HuH-7 (cell line): Measurements from ENCODE around the gene LRRC3.
A peak's percentile ranks its signal among the peaks of the same experiment; 100 is the strongest.
"Not testable (repeated sequence)": the region's sequence is repeated elsewhere in the genome, so short reads cannot be mapped to it uniquely, and the experiment has no call there.

Source experiments
- DNase-seq: peaks from one replicate; pipeline ENCODE4 v3.0.0; 2011; ENCODE audit warnings: low spot score

Gene LRRC3

DNA sequence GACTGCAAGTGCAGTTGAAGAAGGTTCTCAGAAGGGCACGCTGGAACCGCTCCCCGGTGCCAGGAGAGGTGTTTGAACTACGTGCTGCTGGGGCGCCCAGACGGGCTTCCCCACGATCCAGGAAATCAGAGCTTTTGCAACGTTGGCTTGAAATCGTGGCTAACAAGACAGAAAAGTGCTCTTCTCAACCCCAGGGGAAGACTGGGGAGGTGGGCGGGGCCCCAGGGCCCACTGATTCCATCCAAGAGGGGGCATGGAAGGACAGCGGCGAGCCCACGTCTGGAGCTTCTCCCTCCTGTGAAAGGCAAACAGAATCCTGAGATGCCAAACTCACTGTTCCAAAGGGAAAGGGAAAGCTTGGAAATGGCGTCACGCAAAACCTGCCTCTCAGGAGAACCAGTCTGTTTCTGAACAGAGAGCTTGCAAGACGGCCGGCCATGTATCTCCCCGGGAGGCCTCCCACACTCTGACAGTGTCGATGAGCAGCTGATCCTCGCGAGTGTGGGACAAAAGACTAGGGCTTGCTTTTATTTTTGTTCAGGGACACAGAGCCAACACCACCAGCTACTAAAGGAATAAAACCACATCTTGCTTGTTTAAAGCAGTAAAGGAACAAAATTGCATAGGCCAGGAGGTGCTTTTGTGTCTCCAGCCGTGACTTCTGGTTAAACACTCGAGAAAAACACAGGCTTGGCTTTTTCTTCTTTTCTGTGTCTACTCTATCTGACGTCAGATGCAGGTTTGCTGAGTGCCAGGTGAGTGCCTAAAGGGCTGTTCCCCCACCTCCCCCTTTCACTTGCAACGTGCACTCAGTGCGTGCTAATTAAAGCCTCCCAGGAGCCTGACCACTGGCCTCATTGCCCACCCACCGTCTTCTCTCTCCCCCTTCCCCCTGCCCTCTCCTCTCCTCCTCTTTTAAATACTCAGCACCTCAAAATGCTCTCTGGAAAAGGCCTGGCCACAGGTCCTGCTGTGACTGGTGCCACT, 41.5 kb downstream of the LRRC3 start:
- no peak for DNase-seq

DNA sequence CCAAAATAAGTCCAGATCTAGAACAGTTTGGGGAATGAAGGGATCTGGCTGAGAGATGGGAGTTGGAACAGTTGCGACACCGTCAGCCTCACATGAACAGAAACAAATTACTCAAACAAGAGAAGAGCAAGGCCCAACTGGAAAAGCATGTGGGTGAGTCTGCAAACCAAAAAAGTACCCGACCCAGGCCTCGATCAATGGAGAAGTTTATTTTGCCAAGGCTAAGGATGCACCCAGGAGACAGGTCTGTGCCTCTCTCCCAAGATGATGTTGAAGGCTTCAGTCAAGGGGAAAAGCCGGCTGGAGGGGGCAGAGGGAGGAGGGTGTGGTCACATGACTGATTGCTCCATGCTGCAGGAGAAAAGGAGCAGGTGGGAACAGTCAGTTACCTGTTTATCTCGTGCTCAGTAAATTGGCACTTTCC, 42.4 kb downstream of the LRRC3 start:
- no peak for DNase-seq

DNA sequence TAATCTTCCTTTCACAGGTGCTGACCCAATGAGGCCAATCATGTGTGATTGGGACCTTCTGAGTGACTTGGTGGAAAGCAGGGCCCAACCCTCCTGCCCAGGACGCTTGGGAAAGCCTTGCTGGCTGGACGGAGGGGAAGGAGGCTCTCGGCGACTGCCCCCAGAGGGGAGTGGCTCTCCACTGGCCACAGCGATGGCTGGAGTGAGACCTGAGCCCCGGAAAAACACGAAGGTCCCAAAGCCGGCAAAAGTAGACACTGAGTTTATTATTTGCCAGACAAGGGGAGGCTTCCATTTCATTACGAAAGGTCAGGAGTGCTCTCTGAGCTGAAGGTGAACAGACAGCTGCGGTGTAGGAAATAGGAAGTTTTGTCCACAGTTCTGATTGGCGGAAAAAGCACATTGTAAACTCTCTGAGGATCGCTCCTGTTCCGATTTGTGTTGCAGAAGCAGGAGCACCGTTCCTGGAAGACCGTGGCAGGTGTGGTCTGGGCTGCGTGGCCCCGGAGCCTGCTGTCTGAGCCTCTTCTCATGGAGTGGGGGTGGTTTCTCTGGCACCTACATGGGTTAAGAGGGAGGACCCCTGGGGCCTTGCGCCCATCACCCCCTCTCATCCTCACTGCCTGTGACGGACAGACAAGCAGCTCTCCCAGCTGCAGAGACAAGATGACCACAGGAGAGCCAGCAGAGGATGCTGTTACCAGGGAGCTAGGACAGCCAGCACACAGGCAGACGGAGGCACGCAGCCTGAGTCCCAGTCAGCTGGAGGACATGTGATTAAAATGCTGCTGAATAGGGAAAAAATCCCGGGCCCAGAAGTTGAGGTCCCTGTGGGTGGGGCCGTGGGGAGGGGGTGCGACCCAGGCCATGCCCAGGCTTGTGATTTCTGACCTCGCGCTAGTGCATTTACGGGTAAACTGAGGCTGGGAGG, 43.2 kb downstream of the LRRC3 start:
- DNase-seq = no peak

DNA sequence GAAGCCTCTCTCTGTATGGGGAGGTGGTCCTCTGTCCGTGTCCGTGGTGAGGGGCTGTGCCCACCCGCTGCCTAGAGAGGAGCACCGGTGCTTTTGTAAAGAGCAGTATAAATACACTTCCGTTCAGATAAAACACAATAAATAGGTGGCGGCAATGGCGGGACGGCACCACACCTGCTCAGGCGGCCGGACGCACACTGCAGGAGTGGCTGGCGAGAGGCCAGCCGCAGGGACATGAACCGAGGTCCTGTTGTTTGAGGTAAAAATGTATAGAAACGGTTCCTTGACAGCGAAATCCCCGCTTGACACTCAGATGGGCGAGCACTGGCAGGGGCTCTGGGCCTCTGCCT, 43.9 kb downstream of the LRRC3 start:
- no peak for DNase-seq

DNA sequence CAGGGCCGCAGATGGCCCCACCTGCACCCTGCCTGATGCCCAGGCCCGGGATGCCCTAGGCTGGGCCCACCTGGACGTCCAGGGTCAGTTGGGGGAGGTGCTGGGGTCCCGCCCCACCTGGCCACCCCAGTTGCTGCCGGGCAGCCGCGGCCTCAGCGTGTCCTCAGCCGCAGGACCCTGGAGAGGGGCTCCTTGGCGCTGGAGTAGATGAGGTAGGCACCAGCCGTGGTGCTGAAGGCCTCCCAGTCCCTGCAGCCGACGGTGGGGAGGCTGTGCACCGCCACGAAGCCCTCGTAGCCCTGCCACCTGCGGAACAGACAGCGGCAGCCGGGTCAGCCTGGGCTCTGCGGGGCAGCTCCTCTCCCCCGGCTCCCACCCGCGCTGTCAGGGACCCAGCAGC, 44.3 kb downstream of the LRRC3 start:
- DNase-seq = no peak

DNA sequence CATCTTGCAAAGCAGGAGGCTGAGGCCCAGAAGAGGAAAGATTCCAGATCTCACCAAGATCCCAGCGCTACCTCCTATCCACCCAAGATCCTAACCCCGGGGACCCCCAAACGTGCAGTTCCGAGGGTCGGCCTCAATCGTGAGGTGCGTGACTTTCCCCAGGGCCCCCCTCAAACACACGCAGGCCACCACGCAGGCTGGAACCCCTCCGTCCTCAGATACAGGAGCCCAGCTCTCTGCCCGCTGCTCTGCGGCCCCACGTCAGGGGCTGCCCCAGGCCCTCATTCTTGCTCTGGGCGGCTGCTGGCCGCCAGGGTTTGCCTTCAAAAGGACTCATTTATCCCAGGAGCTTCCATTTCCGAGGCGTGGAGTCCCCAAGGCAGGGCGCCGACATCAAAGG, 44.8 kb downstream of the LRRC3 start:
- no peak for DNase-seq

DNA sequence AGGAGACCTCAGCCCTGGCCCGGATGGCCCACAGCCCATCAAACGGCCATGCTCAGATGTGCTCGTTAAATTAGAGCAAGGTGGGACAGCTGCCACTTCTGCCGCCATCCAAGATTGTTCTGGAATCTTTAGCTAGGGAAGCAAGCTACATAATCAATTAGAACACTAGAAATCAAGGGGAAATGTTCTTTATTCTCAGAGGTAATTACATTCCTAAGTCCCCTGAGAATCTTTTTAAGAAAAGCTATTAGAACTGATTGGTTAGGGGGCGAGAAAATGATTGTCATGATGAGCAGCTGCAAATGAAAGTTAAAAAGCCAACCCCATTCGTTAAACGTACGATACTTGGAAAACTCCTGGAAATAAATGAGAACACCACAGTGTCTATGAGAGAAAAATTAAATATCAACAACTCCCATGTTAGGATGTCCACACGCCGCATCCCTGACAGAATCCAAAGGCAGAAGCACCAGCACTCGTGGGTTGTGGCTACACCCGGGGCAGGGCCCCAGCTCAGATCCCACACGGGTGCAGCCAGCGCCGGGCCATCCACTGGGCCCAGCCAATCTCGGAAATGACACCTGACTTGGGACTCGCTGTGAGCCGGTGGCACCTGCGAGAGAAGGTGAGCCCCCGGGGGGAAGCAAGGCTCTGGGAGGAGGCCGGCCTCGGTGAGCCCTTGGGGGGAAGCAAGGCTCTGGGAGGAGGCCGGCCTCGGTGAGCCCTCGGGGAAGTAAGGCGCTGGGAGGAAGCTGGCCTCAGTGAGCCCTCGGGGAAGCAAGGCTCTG, 47.1 kb downstream of the LRRC3 start:
- DNase-seq = no peak

DNA sequence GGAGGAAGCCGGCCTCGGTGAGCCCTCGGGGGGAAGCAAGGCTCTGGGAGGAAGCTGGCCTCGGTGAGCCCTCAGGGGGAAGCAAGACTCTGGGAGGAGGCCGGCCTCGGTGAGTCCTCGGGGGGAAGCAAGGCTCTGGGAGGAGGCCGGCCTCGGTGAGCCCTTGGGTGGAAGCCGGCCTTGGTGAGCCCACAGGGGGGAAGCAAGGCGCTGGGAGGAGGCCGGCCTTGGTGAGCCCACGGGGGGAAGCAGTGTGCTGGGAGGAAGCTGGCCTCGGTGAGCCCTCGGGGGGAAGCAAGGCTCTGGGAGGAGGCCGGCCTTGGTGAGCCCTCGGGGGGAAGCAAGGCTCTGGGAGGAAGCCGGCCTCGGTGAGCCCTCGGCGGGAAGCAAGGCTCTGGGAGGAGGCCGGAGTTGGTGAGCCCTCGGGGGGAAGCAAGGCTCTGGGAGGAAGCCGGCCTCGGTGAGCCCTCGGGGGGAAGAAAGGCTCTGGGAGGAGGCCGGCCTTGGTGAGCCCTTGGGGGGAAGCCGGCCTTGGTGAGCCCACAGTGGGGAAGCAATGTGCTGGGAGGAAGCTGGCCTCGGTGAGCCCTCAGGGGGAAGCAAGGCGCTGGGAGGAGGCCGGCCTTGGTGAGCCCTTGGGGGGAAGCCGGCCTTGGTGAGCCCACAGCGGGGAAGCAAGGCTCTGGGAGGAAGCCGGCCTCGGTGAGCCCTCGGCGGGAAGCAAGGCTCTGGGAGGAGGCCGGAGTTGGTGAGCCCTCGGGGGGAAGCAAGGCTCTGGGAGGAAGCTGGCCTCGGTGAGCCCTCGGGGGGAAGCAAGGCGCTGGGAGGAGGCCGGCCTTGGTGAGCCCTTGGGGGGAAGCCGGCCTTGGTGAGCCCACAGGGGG, 47.9 kb downstream of the LRRC3 start:
- DNase-seq = not testable (repeated sequence)

DNA sequence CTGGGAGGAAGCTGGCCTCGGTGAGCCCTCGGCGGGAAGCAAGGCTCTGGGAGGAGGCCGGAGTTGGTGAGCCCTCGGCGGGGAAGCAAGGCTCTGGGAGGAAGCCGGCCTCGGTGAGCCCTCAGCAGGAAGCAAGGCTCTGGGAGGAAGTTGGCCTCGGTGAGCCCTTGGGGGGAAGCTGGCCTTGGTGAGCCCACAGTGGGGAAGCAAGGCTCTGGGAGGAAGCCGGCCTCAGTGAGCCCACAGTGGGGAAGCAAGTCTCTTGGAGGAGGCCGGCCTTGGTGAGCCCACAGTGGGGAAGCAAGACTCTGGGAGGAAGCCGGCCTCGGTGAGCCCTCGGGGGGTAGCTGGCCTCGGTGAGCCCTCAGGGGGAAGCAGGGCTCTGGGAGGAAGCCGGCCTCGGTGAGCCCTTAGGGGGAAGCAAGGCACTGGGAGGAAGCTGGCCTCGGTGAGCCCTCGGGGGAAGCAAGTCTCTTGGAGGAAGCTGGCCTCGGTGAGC, 48.6 kb downstream of the LRRC3 start:
- no peak for DNase-seq

DNA sequence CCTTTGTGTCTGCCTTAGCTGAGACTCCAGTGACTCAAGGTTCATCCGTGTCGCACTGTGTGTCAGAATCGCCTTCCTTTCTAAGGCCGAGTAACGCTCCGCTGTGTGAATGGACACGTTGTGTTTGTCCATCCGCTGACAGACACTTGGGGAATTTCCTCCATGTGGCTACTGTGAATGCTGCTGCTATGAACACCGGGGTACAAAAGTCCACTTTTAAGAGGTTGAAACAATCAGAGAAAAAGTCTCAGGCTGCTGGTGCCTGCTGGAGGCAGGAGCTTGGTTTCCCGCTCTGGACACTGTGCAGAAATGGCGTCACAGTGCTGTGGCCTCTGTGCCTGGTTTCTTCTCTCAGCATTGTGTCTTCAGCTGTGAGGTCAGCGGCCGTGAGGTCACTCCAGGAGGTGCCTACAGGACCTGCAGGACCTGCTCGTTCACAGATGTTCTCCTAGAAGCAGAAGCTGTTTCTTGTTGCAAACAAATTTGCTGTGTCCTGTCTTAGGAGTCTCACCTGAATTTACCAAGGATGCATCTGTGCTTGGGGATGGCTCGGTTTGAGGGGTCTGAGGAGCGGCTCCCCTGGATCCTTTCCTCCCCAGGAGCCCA, 50.5 kb downstream of the LRRC3 start:
- DNase-seq = peak; percentile 62

DNA sequence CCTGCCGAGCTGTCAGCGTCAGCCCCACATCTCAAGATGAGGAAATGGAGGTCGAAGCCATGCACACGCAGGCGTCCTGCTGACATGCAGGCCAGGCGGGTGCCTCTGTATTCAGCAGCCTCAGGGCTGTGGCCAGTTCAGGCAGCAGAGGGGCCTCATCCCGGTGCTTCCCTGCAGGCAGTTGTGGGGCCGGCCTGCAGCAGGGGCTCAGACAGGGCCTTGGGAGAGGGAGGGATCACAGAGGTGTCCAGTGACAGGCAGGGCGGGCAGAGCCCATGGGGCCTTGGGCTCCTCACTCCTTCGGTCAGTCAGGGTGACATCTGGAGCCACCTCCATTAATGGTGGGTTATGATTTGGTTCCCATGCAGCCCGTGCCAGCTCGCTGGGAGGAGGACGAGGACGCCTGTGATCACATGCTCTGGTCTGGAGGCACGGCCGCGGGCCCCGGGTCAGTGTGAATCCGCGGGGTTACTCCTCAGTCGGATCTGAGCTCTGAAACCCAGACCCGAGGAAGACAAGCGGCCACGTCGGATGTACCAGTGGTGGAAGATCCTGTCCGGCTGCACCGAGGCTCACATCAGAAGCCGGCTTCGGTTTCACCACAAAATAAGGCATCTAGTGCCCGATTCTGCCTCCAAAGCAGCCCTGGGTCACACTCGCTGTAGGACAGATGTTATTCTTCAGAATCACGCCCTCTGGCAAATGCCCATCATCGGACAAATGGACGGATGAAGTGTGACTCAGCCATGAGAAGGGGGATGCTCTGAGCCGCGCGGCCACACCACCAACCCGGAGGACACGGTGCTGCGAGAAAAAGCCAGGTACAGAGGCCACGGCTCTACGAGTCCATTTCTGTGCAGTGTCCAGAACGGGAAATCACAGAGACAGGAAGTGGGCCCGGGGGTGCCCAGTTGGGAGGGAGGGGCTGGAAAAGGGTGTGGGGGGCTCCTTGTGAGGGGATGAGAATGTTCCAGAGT, 51.3 kb downstream of the LRRC3 start:
- no peak for DNase-seq

DNA sequence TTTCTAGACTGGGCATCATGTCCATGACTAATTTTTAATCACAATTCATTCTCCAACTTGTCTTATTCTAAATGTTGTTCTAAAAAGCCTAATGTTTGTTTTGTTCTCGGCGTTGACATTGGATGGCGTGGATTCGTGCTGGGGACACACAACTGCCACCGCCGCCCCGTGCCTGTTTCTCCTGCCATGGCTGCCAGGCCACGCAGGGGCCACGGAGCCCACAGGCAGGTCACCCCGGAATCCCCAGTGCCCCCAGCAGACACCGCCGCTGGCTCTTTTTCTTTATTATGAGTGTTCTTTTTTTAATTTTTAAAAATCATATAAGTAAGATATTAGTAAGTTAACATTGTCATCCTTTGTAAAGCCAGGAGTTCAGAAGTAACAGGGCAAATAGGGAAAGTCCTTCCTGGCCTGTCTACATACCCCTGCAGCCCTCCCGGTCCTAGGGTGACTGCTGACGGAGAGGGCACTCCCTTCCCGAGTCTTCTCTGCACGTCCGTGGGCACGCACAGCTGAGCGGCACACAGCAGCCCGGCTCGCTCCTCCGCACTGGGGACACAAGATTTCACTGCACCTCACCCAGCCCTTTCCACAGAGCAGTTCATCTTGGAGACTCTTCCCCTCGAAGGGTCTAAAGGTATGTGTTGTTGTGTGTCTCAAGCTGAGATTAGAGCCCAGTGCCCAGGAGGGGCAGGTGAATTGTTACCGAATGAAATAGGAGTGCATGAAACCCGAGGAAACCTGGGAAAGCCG, 52.5 kb downstream of the LRRC3 start:
- DNase-seq = no peak

DNA sequence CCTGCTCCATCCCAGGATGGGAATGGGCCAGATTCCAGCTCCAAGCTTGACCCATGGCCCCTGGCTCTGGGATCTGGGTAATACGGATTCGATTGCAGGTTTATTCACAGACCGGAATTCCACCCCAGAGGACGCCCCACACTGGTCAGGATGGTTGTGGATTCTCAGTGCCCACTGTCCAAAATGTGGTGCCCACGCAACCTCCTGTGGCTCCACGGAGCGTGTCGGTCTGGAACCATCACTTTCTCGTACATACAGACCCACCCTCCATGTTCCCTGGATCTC, 53.1 kb downstream of the LRRC3 start:
- no peak for DNase-seq

DNA sequence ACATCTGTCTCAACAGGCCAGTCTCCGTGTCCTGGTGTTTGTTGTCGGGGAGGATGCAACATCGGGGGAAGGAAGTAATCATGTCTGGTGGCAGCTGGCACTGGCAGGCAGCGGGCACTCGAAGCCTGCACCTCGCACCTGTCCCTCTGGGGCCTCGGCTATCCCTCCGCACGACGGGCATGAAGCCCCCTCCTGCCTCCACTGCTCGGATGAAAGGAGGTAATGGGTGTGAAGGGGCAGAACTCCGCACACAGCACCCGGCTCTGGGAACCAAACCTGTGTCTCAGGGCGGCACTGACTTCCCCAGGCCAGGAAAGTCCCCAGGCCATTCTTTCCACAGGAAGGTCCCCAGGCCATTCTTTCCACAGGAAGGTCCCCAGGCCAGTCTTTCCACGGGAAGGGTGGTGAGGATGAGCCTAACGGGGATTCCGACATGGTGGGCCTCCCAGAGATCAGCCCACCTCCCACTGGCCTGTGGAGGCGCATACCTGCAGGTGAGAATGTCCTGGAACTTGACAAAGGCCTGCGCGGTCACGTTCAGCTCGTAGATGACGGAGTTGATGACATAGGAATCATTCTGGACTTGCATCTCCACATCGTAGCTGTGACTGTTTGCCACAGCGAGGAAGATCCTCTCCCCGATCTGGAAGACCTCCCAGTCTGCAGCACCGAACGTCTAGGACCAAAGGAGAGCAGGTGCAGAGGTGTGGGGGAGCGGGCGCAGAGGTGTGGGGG, 53.6 kb downstream of the LRRC3 start:
- no peak for DNase-seq

DNA sequence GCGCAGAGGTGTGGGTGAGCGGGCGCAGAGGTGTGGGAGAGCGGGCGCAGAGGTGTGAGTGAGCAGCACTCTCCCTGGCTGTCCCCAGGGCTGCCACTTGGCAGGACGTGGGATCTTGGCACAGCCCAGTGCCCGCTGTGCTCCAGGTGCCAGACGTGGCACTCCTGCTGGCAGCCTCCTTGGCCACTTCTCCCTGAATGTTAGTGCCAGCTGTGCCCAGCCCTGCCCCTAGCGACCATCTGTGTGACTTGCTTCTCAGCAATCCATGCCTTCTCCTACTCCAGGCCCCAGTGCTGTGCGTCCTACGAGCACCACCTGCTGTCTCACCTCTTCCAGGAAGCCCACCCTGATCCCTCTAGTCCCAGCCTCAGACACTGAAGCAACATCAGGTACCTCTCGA, 54.2 kb downstream of the LRRC3 start:
- DNase-seq = no peak

DNA sequence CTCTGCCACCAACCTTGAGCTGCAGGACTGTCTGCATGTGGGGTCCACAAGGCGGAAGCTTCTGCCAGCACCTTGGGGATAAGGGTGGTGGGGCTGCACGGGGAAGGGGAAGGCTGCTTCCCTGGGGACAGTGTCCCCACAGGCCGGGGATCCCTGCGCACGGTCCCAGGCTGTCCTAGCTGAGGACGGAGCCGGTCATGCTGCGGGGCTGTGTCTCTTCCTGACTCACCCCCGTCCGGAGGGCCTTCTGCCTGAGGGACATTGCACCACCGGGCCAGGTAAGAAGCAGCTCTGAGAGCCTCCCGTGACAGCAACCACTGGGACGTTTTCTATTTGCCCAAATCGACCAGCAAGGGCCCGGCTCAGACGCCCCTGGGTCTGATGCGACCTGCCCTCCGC, 54.8 kb downstream of the LRRC3 start:
- DNase-seq = no peak

DNA sequence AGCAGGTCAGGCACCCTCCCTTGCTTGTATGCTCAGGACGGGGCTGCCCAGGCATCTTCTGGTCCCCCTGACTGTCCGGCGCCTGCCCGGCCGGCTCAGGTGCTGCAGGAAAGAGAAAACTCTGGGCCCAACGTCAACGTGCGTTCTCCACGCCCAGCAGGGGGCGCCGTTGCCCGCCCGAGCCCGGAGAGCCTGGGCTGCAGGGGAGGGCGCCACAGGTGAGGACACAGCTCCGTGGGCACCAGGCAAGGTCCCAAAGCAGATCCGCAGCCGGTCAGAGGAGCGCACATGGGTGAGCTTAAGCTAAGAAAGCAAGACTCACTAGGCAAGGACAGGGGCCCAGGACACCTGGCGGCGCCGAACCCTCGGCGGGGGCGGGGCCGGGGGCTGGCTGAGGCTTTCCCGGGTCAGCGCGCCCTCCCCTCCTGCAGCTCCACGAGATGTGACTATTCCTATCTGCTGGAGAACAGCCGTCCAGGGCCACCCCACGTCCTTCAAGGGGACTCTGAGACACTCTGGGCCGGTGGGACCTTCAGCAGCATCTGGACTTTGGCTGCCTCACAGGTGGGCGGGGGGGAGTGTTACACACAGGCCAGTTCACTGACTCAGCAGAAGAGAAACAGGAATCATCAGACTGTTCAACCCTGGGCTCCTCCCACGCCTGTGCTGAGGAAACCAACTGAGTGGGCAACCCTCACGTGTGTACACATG, 55.4 kb downstream of the LRRC3 start:
- peak; percentile 87 for DNase-seq
